ENCODE measurements around the gene MEG3.
A peak's percentile ranks its signal among the peaks of the same experiment; 100 is the strongest.

Gene MEG3

GRCh38 chr14:100851586-100851916, 25.6 kb downstream of the MEG3 start:
- DNase-seq: no peak

GRCh38 chr14:100851946-100852620, 26.2 kb downstream of the MEG3 start:
- no peak for DNase-seq

GRCh38 chr14:100854435-100854834, 28.5 kb downstream of the MEG3 start:
- DNase-seq: no peak

GRCh38 chr14:100855256-100855930, 29.5 kb downstream of the MEG3 start:
- no peak for DNase-seq

GRCh38 chr14:100856056-100856950, 30.4 kb downstream of the MEG3 start:
- DNase-seq: no peak

- peak; percentile 69 for DNase-seq
These were observed 31.5 kb downstream of the MEG3 start for GRCh38 chr14:100857233-100857922.

GRCh38 chr14:100857923-100858837, 32.3 kb downstream of the MEG3 start:
- no peak for DNase-seq

- DNase-seq: no peak
These were observed 32.9 kb downstream of the MEG3 start for GRCh38 chr14:100858838-100859220.

- no peak for DNase-seq
These were observed 33.9 kb downstream of the MEG3 start for GRCh38 chr14:100859781-100860180.

GRCh38 chr14:100860556-100861187, 34.8 kb downstream of the MEG3 start:
- DNase-seq: no peak

GRCh38 chr14:100861188-100861936, 35.4 kb downstream of the MEG3 start:
- DNase-seq: no peak

GRCh38 chr14:100861937-100862247, 36.0 kb downstream of the MEG3 start:
- no peak for DNase-seq

- no peak for DNase-seq
These were observed 36.4 kb downstream of the MEG3 start for GRCh38 chr14:100862277-100862676.

- DNase-seq: no peak
These were observed 36.9 kb downstream of the MEG3 start for GRCh38 chr14:100862793-100863192.

- DNase-seq: no peak
These were observed 38.3 kb downstream of the MEG3 start for GRCh38 chr14:100864206-100864605.

- DNase-seq: no peak
These were observed 39.2 kb downstream of the MEG3 start for GRCh38 chr14:100864960-100865681.

GRCh38 chr14:100865682-100866591, 40.0 kb downstream of the MEG3 start:
- no peak for DNase-seq

GRCh38 chr14:100866666-100867630, 41.0 kb downstream of the MEG3 start:
- no peak for DNase-seq

Measured in NCI-H748 treated with DMSO at 0.1 percent for 48 hours (cell line).